ENCODE results near the gene CNIH3.
A peak's percentile ranks its signal among the peaks of the same experiment; 100 is the strongest.

CNIH3 gene

GRCh38 chr1:224616756-224617409, 766 bp downstream of the CNIH3 start:
- no peak for DNase-seq (ENCODE audit: low read depth)

- no peak for DNase-seq (ENCODE audit: low read depth)
Measured at GRCh38 chr1:224617410-224618355, 1.6 kb downstream of the CNIH3 start.

- DNase-seq (ENCODE audit: low read depth) = no peak
Measured at GRCh38 chr1:224619209-224619608, 3.1 kb downstream of the CNIH3 start.

- DNase-seq (ENCODE audit: low read depth) = no peak
Measured at GRCh38 chr1:224620105-224620504, 4.0 kb downstream of the CNIH3 start.

- no peak for DNase-seq (ENCODE audit: low read depth)
Measured at GRCh38 chr1:224621813-224622682, 5.9 kb downstream of the CNIH3 start.

DNA sequence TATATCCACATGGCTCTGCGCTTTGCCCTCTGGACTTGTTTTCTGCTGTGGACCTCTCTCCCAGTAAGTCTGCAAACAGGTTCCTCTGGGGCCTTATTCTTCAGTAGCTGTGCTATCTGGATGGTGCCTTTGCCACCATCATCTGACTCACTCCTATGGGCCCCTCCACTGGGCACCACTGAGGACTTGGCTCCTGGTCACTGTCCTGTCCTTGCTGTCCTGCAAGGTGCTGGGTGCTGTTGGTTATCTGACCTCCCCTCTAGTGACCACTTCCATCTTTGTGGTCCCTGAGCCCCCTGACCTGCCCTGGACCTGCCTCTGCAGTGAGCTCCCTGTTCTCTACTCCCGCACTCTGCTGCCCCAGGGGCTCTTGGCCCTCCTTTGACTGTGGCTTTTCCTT, 6.7 kb downstream of the CNIH3 start:
- DNase-seq (ENCODE audit: low read depth) = no peak

DNA sequence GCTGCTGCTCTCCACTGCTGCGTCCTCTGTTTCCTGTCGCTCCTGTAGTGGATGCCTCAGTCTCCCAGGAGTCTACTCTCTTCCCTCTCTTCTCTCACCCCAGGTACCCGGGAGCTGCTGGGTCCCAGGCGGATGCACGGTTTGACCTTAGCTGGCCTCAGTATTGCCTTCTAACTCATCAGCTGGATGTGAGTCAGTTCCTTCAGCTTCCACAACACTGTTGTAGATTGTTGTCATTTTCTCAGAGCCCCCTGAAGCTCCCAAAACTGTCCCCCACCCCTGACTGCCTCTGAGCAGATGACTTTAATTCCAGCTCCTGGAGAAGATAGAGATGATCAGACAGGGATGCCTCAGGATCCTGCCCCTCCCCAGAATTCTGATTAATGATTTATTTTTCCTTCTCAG, 7.2 kb downstream of the CNIH3 start:
- no peak for DNase-seq (ENCODE audit: low read depth)

- DNase-seq (ENCODE audit: low read depth) = peak; percentile 48
Measured at GRCh38 chr1:224623743-224624333, 7.7 kb downstream of the CNIH3 start.

DNA sequence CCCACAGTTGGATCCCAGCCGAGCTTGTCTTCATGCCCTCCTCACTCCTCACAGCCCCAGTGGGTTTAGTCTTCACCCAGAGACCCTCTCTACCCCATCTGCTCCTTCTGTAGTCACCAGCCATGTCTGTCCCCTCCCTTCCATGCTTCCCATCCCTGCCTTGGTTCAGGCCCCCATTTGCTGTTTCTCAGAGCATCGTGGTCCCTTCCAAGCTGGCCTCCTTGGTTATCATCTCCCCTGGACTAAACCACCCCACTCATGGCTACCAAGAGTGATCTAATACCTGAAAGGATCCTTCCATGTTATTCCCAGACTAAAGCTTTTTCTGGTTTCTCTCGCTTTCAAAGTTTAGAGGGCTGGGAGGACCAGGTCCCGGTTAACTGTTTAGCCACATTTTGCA, 8.3 kb downstream of the CNIH3 start:
- DNase-seq (ENCODE audit: low read depth) = no peak

- DNase-seq (ENCODE audit: low read depth) = no peak
Measured at GRCh38 chr1:224626042-224626441, 9.9 kb downstream of the CNIH3 start.

DNA sequence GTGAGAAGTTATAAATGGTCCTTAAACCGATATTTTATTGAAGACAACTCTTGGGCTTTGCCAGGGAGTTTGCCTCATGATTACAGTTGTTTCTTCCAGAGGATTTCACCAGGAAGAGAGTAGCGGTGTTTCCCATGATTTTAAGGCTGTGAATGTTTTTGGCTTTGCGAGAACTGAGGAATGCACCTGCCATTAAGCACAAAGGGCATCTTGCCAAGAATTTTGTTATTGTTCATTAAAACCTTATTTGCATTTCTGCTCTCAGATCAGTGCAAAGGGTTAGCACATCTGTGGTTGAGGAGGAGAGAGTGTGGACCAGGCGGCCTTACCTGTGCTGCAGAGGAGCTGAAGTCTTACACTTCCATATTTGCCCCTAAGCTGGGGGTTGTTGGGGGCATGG, 13.8 kb downstream of the CNIH3 start:
- no peak for DNase-seq (ENCODE audit: low read depth)

- no peak for DNase-seq (ENCODE audit: low read depth)
Measured at GRCh38 chr1:224631462-224632115, 15.5 kb downstream of the CNIH3 start.

DNA sequence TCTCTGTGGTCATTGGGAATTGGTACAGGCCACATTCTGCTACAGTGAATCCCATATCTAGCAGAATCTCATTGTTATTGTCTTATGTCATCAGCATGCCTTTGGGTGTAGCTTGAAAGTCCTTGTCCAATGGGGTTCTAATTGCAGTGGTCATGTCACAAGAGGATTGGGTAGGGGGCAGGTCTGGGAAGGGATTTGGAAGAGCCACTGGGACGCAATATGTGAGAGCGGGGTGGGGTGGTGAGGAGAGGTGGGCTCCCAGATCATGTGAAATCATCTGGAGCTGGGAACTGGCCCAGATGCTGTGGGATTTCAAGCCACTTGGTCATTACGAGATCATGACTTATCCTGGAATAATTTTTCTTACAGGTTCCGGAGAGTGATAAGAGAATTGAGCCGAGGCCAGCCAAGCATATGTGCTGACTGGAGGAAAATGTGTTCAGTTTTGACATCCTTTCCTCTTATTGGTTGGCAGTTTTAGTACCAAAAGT, 16.3 kb downstream of the CNIH3 start:
- DNase-seq (ENCODE audit: low read depth) = no peak

DNA sequence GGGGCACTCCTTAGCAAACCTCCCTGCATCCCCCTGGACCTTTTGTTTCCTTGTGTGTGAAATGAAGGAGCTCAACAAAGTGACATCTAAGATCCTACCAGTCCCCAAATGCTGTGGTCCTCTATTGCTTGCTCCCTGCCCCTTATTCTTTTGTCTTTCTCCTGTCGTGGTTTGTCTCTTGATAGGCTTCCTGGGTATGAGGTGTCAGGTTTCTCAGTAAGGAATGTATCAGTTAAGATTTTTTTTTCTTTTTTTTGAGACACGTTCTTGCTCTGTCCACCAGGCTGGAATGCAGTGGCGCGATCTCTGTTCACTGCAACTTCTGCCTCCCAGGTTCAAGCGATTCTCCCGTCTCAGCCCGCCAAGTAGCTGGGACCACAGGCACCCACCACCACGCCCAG, 16.8 kb downstream of the CNIH3 start:
- DNase-seq (ENCODE audit: low read depth) = no peak

GRCh38 chr1:224635356-224635755, 19.2 kb downstream of the CNIH3 start:
- no peak for DNase-seq (ENCODE audit: low read depth)

DNA sequence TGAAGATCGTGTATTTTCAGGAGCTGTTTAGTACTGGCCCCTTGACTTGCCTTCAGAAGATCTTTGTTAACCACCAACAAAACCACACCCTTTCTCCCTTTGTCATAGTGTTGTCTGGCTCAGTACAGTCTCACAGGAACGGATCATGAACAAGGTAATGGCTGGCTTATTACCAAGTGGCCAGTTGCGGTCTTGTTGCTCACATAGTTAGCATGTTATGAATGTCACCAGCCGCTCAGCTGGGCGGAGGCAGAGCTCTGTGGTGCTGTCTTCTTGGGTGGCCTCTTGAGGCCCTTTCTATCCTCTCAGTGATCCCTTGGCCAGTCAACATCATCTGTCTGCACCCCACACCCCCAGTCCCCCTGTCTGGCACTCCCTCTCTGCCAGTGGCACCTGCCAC, 21.4 kb downstream of the CNIH3 start:
- no peak for DNase-seq (ENCODE audit: low read depth)

DNA sequence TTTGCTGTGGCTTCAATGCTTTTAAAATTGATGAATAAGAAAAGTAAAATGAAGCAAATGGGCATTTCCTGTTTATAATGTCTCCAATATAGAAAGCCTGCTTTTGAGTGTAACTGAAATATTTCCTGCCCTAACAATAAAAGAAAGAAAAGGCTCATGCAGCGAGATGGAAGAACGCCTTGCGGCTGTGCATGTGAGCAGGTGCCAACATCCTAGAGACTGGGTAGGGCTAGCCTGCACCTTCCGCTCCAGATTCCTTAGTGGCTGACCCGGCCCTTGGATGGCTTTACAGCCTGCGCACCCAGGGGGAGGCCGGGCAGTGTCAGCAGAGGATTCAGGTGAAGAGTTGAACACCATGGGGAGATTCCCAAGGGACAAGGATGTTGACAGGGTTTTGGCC, 21.8 kb downstream of the CNIH3 start:
- DNase-seq (ENCODE audit: low read depth) = no peak

DNA sequence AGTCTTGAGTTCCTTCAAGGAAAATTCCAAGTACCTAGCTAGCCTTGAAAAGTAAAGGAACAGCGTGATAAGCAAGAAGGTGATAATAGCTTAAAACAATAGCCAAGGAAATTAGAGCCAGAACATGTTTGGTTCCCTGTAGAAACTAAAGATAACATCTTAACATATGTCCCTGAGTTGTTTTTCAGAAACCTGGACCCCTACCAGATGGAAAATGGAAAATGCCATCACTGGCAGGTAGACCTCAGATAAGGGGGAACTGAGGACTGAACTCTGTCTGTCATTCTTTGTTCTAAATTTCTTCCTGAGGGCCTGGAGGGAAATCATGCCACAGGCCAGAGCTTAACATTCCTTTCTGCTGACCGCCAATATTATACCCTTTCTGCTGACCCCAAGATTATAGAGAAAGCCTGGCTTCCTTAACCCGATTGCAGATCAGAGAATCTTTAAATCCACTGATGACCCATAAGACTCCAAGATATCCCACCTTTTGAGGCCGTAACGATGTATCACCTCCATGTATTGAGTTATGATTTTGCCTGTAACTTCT, 23.4 kb downstream of the CNIH3 start:
- DNase-seq (ENCODE audit: low read depth) = no peak

DNA sequence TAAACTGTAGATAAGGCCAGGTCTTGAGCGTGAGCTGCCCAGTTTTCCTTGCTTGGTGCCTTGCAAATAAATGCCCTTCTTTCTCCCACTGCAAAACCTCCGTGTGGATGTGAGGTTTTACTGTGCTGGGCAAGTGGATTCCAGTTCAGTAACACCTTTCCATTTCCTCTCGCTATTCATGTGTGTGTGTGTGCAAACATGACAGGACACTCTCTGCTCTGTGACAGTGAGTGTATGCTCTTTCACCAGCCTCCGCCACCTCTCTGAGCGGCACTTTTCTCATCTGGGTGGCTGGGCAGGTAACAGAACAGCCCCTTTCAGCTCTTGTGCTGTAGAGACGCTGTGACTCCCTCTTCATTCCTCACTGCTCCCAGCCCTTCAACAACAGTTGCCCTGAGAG, 23.9 kb downstream of the CNIH3 start:
- no peak for DNase-seq (ENCODE audit: low read depth)

- no peak for DNase-seq (ENCODE audit: low read depth)
Measured at GRCh38 chr1:224640587-224640986, 24.5 kb downstream of the CNIH3 start.

DNA sequence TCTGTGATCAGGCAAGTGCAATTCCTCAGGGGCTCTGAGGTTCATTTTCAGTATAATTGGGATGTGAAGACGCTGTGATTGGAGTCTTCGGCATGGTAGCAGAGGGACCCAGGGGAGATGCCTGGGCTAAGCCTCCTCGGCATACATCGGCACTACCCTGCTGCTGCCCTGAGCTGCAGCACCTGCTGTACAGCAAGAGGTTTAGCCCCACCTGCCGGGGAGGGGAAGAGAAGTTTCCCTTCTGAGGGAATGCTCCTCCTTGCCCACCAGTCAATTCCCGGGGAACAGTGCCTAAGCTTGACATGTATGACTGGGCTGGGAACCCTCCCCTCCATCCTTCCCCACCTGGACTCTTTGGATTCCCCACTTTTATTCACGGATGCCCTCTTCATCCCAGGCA, 24.9 kb downstream of the CNIH3 start:
- DNase-seq (ENCODE audit: low read depth) = no peak

Measured in activated T-cell treated with anti-CD3 and anti-CD28 coated beads for 24 hours (primary cell).